Measurements from ENCODE around the gene DIAPH2.

Gene DIAPH2

GRCh38 chrX:97215186-97215585 is 530.5 kb downstream of the DIAPH2 start:
- no peak overlapping the region for H3K4me3 ChIP-seq (ENCODE audit: control insufficient read depth, low read depth, low read length)
- TF ChIP-seq, protein P1, sequence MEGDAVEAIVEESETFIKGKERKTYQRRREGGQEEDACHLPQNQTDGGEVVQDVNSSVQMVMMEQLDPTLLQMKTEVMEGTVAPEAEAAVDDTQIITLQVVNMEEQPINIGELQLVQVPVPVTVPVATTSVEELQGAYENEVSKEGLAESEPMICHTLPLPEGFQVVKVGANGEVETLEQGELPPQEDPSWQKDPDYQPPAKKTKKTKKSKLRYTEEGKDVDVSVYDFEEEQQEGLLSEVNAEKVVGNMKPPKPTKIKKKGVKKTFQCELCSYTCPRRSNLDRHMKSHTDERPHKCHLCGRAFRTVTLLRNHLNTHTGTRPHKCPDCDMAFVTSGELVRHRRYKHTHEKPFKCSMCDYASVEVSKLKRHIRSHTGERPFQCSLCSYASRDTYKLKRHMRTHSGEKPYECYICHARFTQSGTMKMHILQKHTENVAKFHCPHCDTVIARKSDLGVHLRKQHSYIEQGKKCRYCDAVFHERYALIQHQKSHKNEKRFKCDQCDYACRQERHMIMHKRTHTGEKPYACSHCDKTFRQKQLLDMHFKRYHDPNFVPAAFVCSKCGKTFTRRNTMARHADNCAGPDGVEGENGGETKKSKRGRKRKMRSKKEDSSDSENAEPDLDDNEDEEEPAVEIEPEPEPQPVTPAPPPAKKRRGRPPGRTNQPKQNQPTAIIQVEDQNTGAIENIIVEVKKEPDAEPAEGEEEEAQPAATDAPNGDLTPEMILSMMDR (conservative IDR thresholded peaks at IDR 0.05; ENCODE audit: control insufficient read depth, insufficient read depth, low read depth, low read length) = no peak
- peak; percentile 25 for DNase-seq (ENCODE audit: low read depth)

- no peak overlapping the region for H3K4me3 ChIP-seq (ENCODE audit: control insufficient read depth, low read depth, low read length)
- TF ChIP-seq, protein P1 (conservative IDR thresholded peaks at IDR 0.05; ENCODE audit: control insufficient read depth, insufficient read depth, low read depth, low read length) = no peak
- DNase-seq (ENCODE audit: low read depth) = no peak
Observed at GRCh38 chrX:97224148-97224547, 539.5 kb downstream of the DIAPH2 start.

DNA sequence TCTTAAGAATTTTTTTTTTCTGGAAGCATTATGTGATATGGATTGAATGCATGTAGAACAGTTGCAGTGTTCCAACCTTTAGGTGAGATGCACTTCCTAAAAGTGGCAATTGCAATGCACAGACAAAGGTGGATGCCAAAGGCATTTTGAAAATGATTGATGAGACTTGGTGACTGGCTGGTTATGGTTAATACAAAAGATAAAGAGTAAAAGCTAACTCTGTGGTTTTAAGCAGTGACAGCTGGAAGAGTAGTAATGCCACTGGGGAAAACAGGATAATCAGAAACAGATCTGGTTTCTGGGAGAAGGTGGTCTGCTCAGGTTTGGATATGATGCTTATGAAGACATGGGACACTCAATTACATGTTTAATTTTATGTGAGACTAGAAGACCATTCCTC is 544.7 kb downstream of the DIAPH2 start:
- H3K4me3 ChIP-seq (ENCODE audit: control insufficient read depth, low read depth, low read length) = no peak overlapping the region
- no peak for DNase-seq (ENCODE audit: low read depth)
- TF ChIP-seq, protein P1 (conservative IDR thresholded peaks at IDR 0.05; ENCODE audit: control insufficient read depth, insufficient read depth, low read depth, low read length) = no peak

DNA sequence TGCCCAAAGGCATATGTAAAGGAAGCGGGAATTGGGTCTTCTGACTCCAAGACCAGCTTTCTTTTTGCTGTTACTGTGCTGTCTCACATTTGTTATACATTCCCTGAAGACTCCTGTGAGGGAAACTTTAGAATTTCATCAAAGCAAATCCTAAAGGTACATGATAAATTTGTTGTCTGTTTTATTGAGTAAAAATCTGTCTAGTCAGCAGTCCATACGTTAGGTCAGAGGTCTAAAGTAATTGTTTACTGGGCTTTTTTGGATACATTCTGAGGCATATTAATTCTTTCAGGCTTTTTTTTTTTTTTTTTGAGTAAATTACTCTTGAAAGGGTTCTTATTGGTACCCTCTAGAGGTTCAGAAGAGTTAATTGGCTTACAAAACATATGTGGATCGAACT is 546.3 kb downstream of the DIAPH2 start:
- TF ChIP-seq, protein P1 (conservative IDR thresholded peaks at IDR 0.05; ENCODE audit: control insufficient read depth, insufficient read depth, low read depth, low read length) = no peak
- no peak for DNase-seq (ENCODE audit: low read depth)
- H3K4me3 ChIP-seq (ENCODE audit: control insufficient read depth, low read depth, low read length) = no peak overlapping the region

DNA sequence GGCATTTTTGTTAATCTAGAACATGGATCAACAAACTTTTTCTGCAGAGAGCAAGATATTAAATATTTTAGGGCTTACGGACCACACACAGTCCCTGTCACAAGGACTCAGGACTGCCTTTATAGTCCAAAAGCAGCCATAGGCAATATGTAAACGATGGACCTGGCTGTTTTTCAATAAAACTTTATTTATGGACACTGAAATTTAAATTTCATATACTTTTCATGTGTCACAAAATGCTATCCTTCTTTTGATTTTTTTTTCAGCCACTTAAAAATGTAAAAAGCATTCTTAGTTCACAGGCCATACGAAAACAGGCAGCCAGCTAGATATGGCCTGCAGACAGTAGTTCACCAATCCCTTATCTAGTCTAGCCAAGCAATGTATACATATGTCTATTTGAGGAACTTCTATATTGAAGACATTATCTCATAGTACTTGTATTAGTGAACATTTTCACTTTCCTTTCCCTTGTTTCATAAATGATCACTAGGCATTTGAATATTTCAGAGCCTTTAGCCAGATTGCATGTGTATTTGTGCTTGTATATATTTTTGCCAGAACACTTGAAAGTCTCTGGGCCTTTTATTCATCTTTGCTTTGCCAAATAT is 549.9 kb downstream of the DIAPH2 start:
- TF ChIP-seq, protein P1 (conservative IDR thresholded peaks at IDR 0.05; ENCODE audit: control insufficient read depth, insufficient read depth, low read depth, low read length) = no peak
- DNase-seq (ENCODE audit: low read depth) = no peak
- no peak overlapping the region for H3K4me3 ChIP-seq (ENCODE audit: control insufficient read depth, low read depth, low read length)

DNA sequence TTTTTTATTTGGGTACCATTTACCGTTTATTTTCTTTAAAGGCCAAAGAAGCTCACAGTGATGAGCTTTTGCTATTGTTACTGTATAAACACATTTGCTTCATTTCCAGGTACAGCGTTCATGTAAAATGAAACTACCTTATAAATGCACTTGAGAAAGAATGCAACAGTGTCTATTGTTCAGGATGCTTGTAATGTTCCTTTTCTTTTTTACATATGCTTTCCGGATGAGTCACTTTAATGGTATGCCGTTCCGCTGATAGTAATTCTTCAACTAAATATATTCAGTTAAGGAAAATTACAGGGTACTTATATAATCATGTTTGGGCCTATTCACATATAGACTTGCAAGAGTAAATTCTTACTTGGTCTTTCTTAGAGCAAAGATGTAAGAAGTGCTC is 554.0 kb downstream of the DIAPH2 start:
- H3K4me3 ChIP-seq (ENCODE audit: control insufficient read depth, low read depth, low read length) = no peak overlapping the region
- TF ChIP-seq, protein P1 (conservative IDR thresholded peaks at IDR 0.05; ENCODE audit: control insufficient read depth, insufficient read depth, low read depth, low read length) = no peak

DNA sequence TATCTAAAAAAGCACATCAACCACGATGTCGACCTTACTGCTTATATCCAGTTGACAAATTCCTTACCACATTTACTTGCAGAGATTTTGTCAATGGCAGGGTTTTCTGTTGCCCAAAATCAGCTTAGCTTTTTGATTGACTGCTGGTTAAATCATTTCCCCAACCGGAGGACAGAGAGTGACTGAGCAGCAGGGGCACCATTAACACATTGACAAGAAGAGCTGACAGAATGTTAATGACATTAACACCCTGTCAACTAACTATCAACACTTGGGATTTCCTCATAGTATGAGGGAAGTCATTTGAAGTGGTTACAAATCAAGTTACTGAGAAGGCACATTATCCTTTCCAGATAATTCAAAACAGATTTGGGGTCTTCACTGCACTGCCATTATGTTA is 567.5 kb downstream of the DIAPH2 start:
- H3K4me3 ChIP-seq (ENCODE audit: control insufficient read depth, low read depth, low read length) = no peak overlapping the region
- no peak for DNase-seq (ENCODE audit: low read depth)
- TF ChIP-seq, protein P1 (conservative IDR thresholded peaks at IDR 0.05; ENCODE audit: control insufficient read depth, insufficient read depth, low read depth, low read length) = no peak

More for the DNA sequence above, 554.0 kb downstream of the DIAPH2 start:
- DNase-seq (ENCODE audit: low read depth) = peak; percentile 14
